ENCODE results near the gene FDPS. TPM values are rescaled to one million over a fixed set of nuclear protein-coding genes. Genes with fewer than 3 reads are reported as not detected.
"Not testable (repeated sequence)": the region's sequence is repeated elsewhere in the genome, so short reads cannot be mapped to it uniquely, and the experiment has no call there.

The FDPS gene
- total RNA-seq, 1 experiment from 2014 or later: 339 TPM

DNA sequence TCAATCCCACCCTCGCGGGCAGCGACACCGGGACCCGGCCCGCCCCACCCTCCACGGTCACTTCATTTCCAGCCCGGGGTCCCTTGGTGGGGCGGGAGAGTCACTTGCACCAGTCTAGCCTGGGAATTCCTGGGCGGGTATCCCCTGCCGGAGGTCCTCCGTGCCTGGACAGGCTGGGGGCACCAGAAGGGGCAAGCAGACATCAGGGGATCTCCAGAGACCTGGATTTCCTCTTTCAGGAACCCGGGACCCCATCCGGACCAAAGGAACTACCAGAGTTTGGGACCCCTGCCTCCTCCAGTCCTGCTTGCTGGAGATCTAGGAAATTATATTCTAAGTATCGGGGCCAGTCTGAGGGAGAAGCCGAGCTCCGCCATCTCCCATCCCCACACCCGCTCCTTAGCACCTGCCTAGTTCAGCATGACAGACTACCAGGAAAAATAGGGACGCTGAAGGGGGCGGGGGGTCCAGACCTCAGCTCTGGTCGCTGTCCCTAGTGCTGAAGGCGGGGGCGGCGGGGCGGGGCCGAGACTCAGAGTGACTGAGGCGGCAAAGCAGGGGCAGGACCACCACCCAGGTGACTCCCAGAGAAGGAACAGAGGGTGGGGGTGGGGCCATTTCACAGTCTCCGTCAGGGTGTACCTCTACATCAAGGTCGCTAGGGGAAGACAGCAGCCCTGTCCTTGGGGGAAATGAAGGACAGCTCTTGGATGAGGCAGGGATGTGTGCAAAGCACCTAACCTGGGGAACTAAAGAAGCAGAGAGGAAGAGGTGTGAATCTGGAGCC lies 30.6 kb upstream of the FDPS start:
- H3K36me3 ChIP-seq (replicated peaks; ENCODE audit: control insufficient read depth, insufficient read depth, low read length): no peaks in the 10 kb centered on the region
- peaks cover 5% of the 10 kb centered on the region; the same call in 1 of the 2 replicates for H3K27me3 ChIP-seq (ENCODE audit: control insufficient read depth, insufficient read depth, low read length)
- DNase-seq: peak; percentile 98
- H3K4me3 ChIP-seq (ENCODE audit: insufficient read depth, low read depth, low read length): peak overlapping the region; percentile 80

DNA sequence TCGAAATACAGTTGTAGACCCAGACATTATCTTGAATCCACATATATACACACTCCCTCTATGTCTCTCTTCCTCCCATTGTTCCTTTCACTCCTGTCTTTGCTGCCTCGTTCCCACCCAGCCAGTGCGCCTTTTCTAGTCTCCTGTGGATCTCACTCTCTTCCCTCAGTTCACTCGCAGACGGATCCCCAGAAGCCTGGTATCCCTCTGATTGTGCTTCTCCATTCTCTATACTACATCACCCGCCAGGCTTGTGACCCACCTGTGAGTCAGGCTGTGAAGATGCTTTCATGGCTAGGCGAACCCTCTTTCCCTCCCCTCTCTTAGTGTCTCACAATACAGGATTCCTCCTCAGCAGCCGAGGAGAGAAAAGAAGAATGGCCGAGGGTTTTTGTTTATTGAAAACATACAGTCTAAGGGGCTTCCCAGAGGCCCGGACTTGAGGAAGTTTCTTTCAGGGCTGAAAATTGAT lies 29.9 kb upstream of the FDPS start:
- Histone ChIP-seq H3K27me3 (ENCODE audit: control insufficient read depth, insufficient read depth, low read length) (peaks cover 5% of the 10 kb centered on the region; the same call in 1 of the 2 replicates), H3K36me3 (replicated peaks; ENCODE audit: control insufficient read depth, insufficient read depth, low read length) (no peaks in the 10 kb centered on the region), H3K4me3 (ENCODE audit: insufficient read depth, low read depth, low read length) (no peak overlapping the region)
- DNase-seq: no peak

DNA sequence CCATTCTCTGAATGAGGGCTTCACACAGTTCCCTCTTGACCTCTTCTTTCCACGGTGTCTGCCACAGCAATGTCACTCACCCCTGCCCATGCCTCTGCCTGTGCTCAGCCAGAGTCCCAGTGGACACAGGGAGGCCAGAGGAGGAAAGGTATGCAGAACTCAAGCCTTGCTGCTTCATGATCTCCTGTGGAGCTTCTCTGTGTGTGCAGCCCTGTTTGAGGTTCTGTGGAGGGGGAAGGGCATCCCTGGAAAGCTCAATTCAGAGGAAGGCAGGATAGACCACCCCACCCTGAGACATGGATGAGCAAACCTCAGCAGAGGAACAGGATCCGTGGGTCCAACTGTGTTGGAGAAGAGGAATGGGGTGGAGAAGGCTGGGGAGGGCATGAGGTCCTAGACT lies 29.4 kb upstream of the FDPS start:
- DNase-seq: no peak
- Histone ChIP-seq H3K4me3 (ENCODE audit: insufficient read depth, low read depth, low read length) (no peak overlapping the region), H3K36me3 (replicated peaks; ENCODE audit: control insufficient read depth, insufficient read depth, low read length) (no peaks in the 10 kb centered on the region), H3K27me3 (ENCODE audit: control insufficient read depth, insufficient read depth, low read length) (peaks cover 5% of the 10 kb centered on the region; the same call in 1 of the 2 replicates)

DNA sequence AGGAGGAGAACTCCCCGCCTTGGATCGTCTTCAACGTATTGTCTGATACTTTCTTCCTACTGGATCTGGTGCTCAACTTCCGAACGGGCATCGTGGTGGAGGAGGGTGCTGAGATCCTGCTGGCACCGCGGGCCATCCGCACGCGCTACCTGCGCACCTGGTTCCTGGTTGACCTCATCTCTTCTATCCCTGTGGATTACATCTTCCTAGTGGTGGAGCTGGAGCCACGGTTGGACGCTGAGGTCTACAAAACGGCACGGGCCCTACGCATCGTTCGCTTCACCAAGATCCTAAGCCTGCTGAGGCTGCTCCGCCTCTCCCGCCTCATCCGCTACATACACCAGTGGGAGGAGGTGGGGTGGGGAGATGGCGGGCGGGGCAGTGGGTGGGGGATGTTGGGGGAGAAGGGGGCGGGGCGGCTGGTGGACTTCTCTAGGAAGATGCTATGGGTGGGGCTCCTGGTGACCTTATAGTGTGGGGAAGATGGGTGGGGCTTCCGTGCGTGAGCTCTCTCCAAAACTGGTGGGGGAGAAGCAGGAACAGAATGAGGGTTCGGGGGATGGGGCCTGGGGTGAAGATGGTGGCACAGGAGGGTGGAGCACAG lies 26.1 kb upstream of the FDPS start:
- Histone ChIP-seq H3K36me3 (replicated peaks; ENCODE audit: control insufficient read depth, insufficient read depth, low read length) (no peaks in the 10 kb centered on the region), H3K4me3 (ENCODE audit: insufficient read depth, low read depth, low read length) (no peak overlapping the region), H3K27me3 (ENCODE audit: control insufficient read depth, insufficient read depth, low read length) (peaks cover 3% of the 10 kb centered on the region; the same call in 1 of the 2 replicates)
- DNase-seq: no peak

DNA sequence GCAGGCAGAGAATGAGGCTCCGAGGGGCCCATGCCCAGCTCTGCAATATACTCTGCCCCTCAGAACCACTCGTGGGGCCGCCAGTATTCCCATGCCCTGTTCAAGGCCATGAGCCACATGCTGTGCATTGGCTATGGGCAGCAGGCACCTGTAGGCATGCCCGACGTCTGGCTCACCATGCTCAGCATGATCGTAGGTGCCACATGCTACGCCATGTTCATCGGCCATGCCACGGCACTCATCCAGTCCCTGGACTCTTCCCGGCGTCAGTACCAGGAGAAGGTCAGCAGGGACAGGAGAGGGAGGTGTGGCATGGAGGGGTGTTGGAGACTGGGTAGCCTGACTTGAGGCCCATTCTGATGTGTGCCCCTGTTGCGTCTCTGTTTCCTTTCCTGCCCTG lies 24.2 kb upstream of the FDPS start:
- no peaks in the 10 kb centered on the region for H3K27me3 ChIP-seq (ENCODE audit: control insufficient read depth, insufficient read depth, low read length)
- no peak for DNase-seq
- no peaks in the 10 kb centered on the region for H3K36me3 ChIP-seq (replicated peaks; ENCODE audit: control insufficient read depth, insufficient read depth, low read length)

GRCh38 chr1:155285063-155285462 lies 23.6 kb upstream of the FDPS start:
- Histone ChIP-seq H3K36me3 (replicated peaks; ENCODE audit: control insufficient read depth, insufficient read depth, low read length) (no peaks in the 10 kb centered on the region), H3K4me3 (ENCODE audit: insufficient read depth, low read depth, low read length) (no peak overlapping the region), H3K27me3 (ENCODE audit: control insufficient read depth, insufficient read depth, low read length) (no peaks in the 10 kb centered on the region)
- no peak for DNase-seq

More for the DNA sequence above, 24.2 kb upstream of the FDPS start:
- H3K4me3 ChIP-seq (ENCODE audit: insufficient read depth, low read depth, low read length): no peak overlapping the region

DNA sequence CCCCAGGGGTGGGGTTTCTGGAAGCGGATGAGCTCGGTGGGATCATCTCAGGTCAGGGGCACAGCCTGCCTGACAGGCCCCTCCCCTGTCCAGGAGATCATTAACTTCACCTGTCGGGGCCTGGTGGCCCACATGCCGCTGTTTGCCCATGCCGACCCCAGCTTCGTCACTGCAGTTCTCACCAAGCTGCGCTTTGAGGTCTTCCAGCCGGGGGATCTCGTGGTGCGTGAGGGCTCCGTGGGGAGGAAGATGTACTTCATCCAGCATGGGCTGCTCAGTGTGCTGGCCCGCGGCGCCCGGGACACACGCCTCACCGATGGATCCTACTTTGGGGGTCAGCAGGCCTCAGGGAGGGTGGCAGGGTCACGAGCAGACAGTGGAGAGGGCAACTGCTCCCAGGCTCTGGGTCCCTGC lies 23.0 kb upstream of the FDPS start:
- no peaks in the 10 kb centered on the region for H3K36me3 ChIP-seq (replicated peaks; ENCODE audit: control insufficient read depth, insufficient read depth, low read length)
- no peak overlapping the region for H3K4me3 ChIP-seq (ENCODE audit: insufficient read depth, low read depth, low read length)
- no peak for DNase-seq
- no peaks in the 10 kb centered on the region for H3K27me3 ChIP-seq (ENCODE audit: control insufficient read depth, insufficient read depth, low read length)

- Histone ChIP-seq H3K4me3 (ENCODE audit: insufficient read depth, low read depth, low read length) (no peak overlapping the region), H3K36me3 (replicated peaks; ENCODE audit: control insufficient read depth, insufficient read depth, low read length) (no peaks in the 10 kb centered on the region), H3K27me3 (ENCODE audit: control insufficient read depth, insufficient read depth, low read length) (no peaks in the 10 kb centered on the region)
- DNase-seq: no peak
Measured at GRCh38 chr1:155286544-155286943, 22.1 kb upstream of the FDPS start.

GRCh38 chr1:155287987-155288543 lies 20.6 kb upstream of the FDPS start:
- DNase-seq: peak; percentile 29
- H3K4me3 ChIP-seq (ENCODE audit: insufficient read depth, low read depth, low read length): no peak overlapping the region
- no peaks in the 10 kb centered on the region for H3K36me3 ChIP-seq (replicated peaks; ENCODE audit: control insufficient read depth, insufficient read depth, low read length)
- H3K27me3 ChIP-seq (ENCODE audit: control insufficient read depth, insufficient read depth, low read length): peaks cover 3% of the 10 kb centered on the region; the same call in 1 of the 2 replicates

DNA sequence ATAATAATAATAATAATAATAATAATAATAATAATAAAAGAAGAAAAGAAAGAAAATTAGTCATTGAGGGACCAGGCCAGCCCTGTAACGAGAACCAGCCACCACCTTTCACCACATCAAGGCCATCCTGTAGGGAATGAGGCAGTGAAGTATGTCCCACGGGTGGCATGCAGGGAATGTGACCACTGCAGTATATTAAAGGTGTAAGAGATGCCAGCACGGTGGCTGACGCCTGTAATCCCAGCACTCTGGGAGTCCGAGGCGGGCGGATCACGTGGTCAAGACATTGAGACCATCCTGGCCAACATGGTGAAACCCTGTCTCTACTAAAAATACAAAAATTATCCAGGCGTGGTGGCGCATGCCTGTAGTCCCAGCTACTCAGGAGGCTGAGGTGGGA lies 17.7 kb upstream of the FDPS start:
- H3K36me3 ChIP-seq (replicated peaks; ENCODE audit: control insufficient read depth, insufficient read depth, low read length); H3K4me3 ChIP-seq (ENCODE audit: insufficient read depth, low read depth, low read length); DNase-seq: not testable (repeated sequence)
- H3K27me3 ChIP-seq (ENCODE audit: control insufficient read depth, insufficient read depth, low read length): peaks cover 32% of the 10 kb centered on the region

DNA sequence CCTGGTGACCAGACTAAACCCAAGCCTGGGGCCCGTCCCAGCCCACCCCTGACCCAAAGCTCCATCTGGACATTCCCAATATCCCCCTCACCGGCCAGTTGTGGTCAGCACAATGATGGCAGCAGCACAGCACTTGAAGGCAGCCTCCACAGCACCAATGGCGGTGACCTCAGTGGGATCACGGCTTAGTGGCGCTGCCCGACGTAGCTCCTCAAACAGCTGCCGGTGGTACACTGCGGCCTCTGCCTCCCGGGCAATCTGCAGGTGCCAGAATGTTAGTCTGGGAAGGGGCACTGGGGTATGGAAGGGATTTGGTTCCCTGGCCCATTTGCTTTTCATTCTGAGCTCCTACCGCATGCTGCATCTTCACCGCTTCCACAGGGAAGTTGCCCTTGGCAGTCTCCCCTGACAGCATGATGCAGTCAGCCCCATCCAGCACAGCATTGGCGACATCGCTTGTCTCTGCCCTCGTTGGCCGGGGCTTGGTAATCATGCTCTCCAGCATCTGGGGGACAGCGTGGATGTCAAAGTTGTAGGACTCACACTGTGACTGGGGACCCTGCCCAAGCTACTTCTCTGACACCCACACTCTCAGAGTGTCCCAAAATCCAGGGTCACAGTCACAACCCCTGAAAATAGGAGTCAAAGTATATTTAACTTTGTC lies 15.4 kb upstream of the FDPS start:
- DNase-seq: no peak
- no peaks in the 10 kb centered on the region for H3K36me3 ChIP-seq (replicated peaks; ENCODE audit: control insufficient read depth, insufficient read depth, low read length)
- peaks cover 36% of the 10 kb centered on the region for H3K27me3 ChIP-seq (ENCODE audit: control insufficient read depth, insufficient read depth, low read length)
- no peak overlapping the region for H3K4me3 ChIP-seq (ENCODE audit: insufficient read depth, low read depth, low read length)

GRCh38 chr1:155294520-155295182 lies 14.0 kb upstream of the FDPS start:
- peak; percentile 72 for DNase-seq
- Histone ChIP-seq H3K4me3 (ENCODE audit: insufficient read depth, low read depth, low read length) (peak overlapping the region; percentile 77), H3K36me3 (replicated peaks; ENCODE audit: control insufficient read depth, insufficient read depth, low read length) (no peaks in the 10 kb centered on the region), H3K27me3 (ENCODE audit: control insufficient read depth, insufficient read depth, low read length) (peaks cover 36% of the 10 kb centered on the region)

GRCh38 chr1:155295183-155295941 lies 13.3 kb upstream of the FDPS start:
- Histone ChIP-seq H3K4me3 (ENCODE audit: insufficient read depth, low read depth, low read length) (peak overlapping the region; percentile 77), H3K27me3 (ENCODE audit: control insufficient read depth, insufficient read depth, low read length) (peaks cover 36% of the 10 kb centered on the region)

DNA sequence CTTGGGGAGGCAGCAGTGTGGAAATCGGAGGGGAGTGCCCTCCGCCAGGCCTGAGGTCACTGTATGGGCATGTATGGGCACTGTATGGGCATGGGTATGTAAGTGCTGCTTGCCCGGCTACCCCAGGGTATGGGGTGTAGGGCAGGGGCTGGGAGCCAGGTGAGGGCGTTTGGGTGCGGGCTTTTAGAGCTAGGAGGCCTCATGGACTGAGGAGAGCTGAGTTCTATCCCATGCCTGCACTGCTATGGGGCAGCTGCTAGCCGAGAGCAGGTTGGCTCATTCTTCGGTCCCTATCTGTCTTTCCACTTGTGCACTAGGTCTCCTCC lies 12.8 kb upstream of the FDPS start:
- Histone ChIP-seq H3K36me3 (replicated peaks; ENCODE audit: control insufficient read depth, insufficient read depth, low read length) (no peaks in the 10 kb centered on the region), H3K27me3 (ENCODE audit: control insufficient read depth, insufficient read depth, low read length) (peaks cover 36% of the 10 kb centered on the region), H3K4me3 (ENCODE audit: insufficient read depth, low read depth, low read length) (peak overlapping the region; percentile 77)
- DNase-seq: no peak

More at GRCh38 chr1:155295183-155295941, 13.3 kb upstream of the FDPS start:
- no peaks in the 10 kb centered on the region for H3K36me3 ChIP-seq (replicated peaks; ENCODE audit: control insufficient read depth, insufficient read depth, low read length)
- peak; percentile 80 for DNase-seq

Measured in H7 (cell line).